ENCODE data around the gene PRKG1.

PRKG1 gene

GRCh38 chr10:51462076-51462779 is 387.9 kb downstream of the PRKG1 start:
- TF ChIP-seq TAF1 (IDR thresholded peaks at IDR 0.05; ENCODE audit: borderline replicate concordance, insufficient read depth, low read length) (no peak), SIN3A (IDR thresholded peaks at IDR 0.05; ENCODE audit: borderline replicate concordance, insufficient read depth, low read length) (no peak), FOXP2 (optimal IDR thresholded peaks at IDR 0.05; ENCODE audit: borderline replicate concordance, extremely low read depth, extremely low read length, insufficient read depth) (no peak), POLR2AphosphoS5 (IDR thresholded peaks at IDR 0.05; ENCODE audit: low read depth, low read length) (no peak), REST (IDR thresholded peaks at IDR 0.05; ENCODE audit: insufficient read depth in 1 of 2, low read depth in 2 of 2, low read length in 2 of 2) (no peak)

DNA sequence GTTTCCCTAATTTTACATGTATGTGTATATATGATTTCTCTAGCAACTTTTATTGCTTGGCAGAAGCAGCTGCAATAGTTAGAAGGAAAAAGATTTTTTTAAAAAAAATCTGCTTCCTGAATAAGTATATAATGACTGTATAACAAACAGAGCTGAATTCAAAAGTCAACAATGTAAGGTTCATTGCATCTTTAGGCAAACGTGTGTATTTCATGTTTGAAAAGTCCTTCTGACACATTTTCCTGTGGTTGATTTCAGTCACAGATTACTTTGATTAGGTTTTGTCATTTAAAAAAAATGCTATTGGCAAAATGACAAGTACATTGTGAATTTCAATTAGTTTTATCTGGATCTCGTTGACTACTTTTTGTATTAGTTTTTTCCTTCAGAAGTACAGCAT is 394.1 kb downstream of the PRKG1 start:
- TF ChIP-seq SIN3A (IDR thresholded peaks at IDR 0.05; ENCODE audit: borderline replicate concordance, insufficient read depth, low read length): no peak
- no peak for TF ChIP-seq POLR2AphosphoS5 (IDR thresholded peaks at IDR 0.05; ENCODE audit: low read depth, low read length)
- TF ChIP-seq TAF1 (IDR thresholded peaks at IDR 0.05; ENCODE audit: borderline replicate concordance, insufficient read depth, low read length): no peak
- TF ChIP-seq FOXP2 (optimal IDR thresholded peaks at IDR 0.05; ENCODE audit: borderline replicate concordance, extremely low read depth, extremely low read length, insufficient read depth): no peak
- no peak for TF ChIP-seq REST (IDR thresholded peaks at IDR 0.05; ENCODE audit: insufficient read depth in 1 of 2, low read depth in 2 of 2, low read length in 2 of 2)

GRCh38 chr10:51469686-51470085 is 395.4 kb downstream of the PRKG1 start:
- TF ChIP-seq SIN3A (IDR thresholded peaks at IDR 0.05; ENCODE audit: borderline replicate concordance, insufficient read depth, low read length): no peak
- TF ChIP-seq REST (IDR thresholded peaks at IDR 0.05; ENCODE audit: insufficient read depth in 1 of 2, low read depth in 2 of 2, low read length in 2 of 2): no peak
- TF ChIP-seq TAF1 (IDR thresholded peaks at IDR 0.05; ENCODE audit: borderline replicate concordance, insufficient read depth, low read length): no peak
- TF ChIP-seq POLR2AphosphoS5 (IDR thresholded peaks at IDR 0.05; ENCODE audit: low read depth, low read length): no peak
- no peak for TF ChIP-seq FOXP2 (optimal IDR thresholded peaks at IDR 0.05; ENCODE audit: borderline replicate concordance, extremely low read depth, extremely low read length, insufficient read depth)

DNA sequence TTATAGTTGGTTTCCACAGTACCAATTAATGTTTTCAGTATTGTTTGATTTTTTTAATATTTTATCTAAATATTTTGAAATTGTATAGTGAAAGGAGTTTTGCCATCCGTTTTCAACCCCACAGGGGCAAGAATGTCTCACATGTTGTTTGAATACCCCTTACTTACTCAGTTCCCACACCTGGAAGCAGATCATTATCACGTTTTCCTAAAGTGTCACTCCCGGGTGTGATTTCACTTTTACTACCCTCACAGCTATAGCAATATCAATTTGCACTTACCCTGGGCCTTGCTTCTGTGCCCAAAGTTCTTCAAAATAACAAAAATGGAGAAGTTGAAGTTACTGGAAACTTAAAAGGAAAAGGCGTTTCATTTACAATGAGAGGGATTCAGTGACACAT is 397.0 kb downstream of the PRKG1 start:
- TF ChIP-seq REST (IDR thresholded peaks at IDR 0.05; ENCODE audit: insufficient read depth in 1 of 2, low read depth in 2 of 2, low read length in 2 of 2): no peak
- TF ChIP-seq POLR2AphosphoS5 (IDR thresholded peaks at IDR 0.05; ENCODE audit: low read depth, low read length): no peak
- no peak for TF ChIP-seq TAF1 (IDR thresholded peaks at IDR 0.05; ENCODE audit: borderline replicate concordance, insufficient read depth, low read length)
- TF ChIP-seq FOXP2 (optimal IDR thresholded peaks at IDR 0.05; ENCODE audit: borderline replicate concordance, extremely low read depth, extremely low read length, insufficient read depth): no peak
- no peak for TF ChIP-seq SIN3A (IDR thresholded peaks at IDR 0.05; ENCODE audit: borderline replicate concordance, insufficient read depth, low read length)
